ENCODE data around the gene SCN3B. TPM values are rescaled to one million over a fixed set of nuclear protein-coding genes. Genes with fewer than 3 reads are reported as not detected.

SCN3B gene
- polyA plus RNA-seq, 1 donor (not counting 4 experiments of a cell fraction or from before 2014, with no cell fraction given), result 0.08 TPM

DNA sequence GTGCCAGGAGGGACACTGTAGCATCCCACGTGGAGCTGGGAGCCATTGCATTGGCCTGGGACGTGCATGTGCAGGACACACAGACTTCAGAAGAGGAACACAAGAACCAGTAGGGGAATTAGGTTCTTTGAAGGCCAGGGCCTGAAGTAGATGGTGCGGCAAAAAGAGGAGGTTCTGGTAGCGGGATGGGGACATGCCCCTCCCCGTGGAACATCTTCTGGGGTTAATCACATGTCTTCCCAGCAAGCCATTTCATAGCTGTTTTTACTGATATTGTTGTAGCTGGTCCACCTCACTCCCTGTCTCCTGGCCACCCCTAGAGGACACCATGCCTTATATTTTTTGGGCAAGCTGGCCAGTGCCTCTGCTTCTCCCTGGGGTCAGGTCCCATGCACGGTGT lies 74.3 kb downstream of the SCN3B start:
- FAIRE-seq (no peak), DNase-seq (ENCODE audit: low read depth, low spot score) (no peak)
- no peak overlapping the region for H3K4me3 ChIP-seq (ENCODE audit: control insufficient read depth in 2 of 3, extremely low read depth in 1 of 3, insufficient read depth in 2 of 3, low read depth in 1 of 3, low read length in 3 of 3)
- H3K9me3 ChIP-seq (ENCODE audit: control insufficient read depth, low read depth, low read length), result no peaks in the 10 kb centered on the region
- H2AFZ ChIP-seq (ENCODE audit: control insufficient read depth, low read length), result no peak overlapping the region
- no peaks in the 10 kb centered on the region for H3K36me3 ChIP-seq (ENCODE audit: control insufficient read depth in 2 of 2, extremely low read depth in 1 of 2, insufficient read depth in 2 of 2, low read length in 2 of 2)
- peaks cover 11% of the 10 kb centered on the region for H3K27me3 ChIP-seq (ENCODE audit: control insufficient read depth, extremely low read depth, insufficient read depth, low read length)
- TF ChIP-seq, protein P1, sequence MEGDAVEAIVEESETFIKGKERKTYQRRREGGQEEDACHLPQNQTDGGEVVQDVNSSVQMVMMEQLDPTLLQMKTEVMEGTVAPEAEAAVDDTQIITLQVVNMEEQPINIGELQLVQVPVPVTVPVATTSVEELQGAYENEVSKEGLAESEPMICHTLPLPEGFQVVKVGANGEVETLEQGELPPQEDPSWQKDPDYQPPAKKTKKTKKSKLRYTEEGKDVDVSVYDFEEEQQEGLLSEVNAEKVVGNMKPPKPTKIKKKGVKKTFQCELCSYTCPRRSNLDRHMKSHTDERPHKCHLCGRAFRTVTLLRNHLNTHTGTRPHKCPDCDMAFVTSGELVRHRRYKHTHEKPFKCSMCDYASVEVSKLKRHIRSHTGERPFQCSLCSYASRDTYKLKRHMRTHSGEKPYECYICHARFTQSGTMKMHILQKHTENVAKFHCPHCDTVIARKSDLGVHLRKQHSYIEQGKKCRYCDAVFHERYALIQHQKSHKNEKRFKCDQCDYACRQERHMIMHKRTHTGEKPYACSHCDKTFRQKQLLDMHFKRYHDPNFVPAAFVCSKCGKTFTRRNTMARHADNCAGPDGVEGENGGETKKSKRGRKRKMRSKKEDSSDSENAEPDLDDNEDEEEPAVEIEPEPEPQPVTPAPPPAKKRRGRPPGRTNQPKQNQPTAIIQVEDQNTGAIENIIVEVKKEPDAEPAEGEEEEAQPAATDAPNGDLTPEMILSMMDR (optimal IDR thresholded peaks at IDR 0.05 in 1 of 3, IDR thresholded peaks at IDR 0.05 in 1 of 3, conservative IDR thresholded peaks at IDR 0.05 in 1 of 3; ENCODE audit: extremely low read depth in 1 of 3, insufficient read depth in 2 of 3, low read length in 3 of 3), result no peak
- dilution Hi-C loops (cut with MboI; ENCODE audit: extremely low pct_ligation_motif_present, low sequenced_read_pairs), result no loop called here
- no peaks in the 10 kb centered on the region for H3K9me1 ChIP-seq (ENCODE audit: control insufficient read depth, extremely low read depth, insufficient read depth, low read length)
- H3K9ac ChIP-seq (ENCODE audit: control insufficient read depth, extremely low read depth, insufficient read depth, low read length), result no peak overlapping the region
- no peak overlapping the region for H3K4me2 ChIP-seq (ENCODE audit: control insufficient read depth, extremely low read depth, insufficient read depth, low read depth, low read length)
- H4K20me1 ChIP-seq (ENCODE audit: control insufficient read depth, extremely low read depth, insufficient read depth, low read length), result no peaks in the 10 kb centered on the region
- H3K4me1 ChIP-seq (ENCODE audit: control insufficient read depth, extremely low read depth, insufficient read depth, low read length), result no peaks in the 10 kb centered on the region
- H3K27ac ChIP-seq (ENCODE audit: control insufficient read depth, insufficient read depth, low read length), result no peak overlapping the region
- no peaks in the 10 kb centered on the region for H3K79me2 ChIP-seq (ENCODE audit: control insufficient read depth, insufficient read depth, low read length)

DNA sequence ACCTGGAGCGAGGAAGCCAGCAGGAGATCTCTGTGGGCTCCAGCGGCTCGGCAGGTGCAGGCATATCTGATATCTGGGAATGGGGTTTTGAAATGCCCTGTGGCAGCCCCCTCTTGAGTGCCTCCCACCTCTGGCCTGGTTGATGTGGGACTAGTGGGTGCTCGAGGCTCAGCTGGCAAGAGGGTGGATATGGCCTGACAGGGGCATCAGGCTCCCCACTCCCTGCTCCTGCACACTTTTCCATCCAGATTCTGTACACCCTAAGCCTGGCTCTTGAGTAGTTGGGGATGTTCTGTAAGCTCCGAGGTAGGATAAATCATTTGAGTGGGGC lies 75.0 kb downstream of the SCN3B start:
- Histone ChIP-seq H3K4me2 (ENCODE audit: control insufficient read depth, extremely low read depth, insufficient read depth, low read depth, low read length) (no peak overlapping the region), H4K20me1 (ENCODE audit: control insufficient read depth, extremely low read depth, insufficient read depth, low read length) (no peaks in the 10 kb centered on the region), H3K9me3 (ENCODE audit: control insufficient read depth, low read depth, low read length) (no peaks in the 10 kb centered on the region), H3K27ac (ENCODE audit: control insufficient read depth, insufficient read depth, low read length) (no peak overlapping the region), H3K9me1 (ENCODE audit: control insufficient read depth, extremely low read depth, insufficient read depth, low read length) (no peaks in the 10 kb centered on the region), H3K79me2 (ENCODE audit: control insufficient read depth, insufficient read depth, low read length) (no peaks in the 10 kb centered on the region), H3K36me3 (ENCODE audit: control insufficient read depth in 2 of 2, extremely low read depth in 1 of 2, insufficient read depth in 2 of 2, low read length in 2 of 2) (no peaks in the 10 kb centered on the region), H3K4me1 (ENCODE audit: control insufficient read depth, extremely low read depth, insufficient read depth, low read length) (no peaks in the 10 kb centered on the region), H3K4me3 (ENCODE audit: control insufficient read depth in 2 of 3, extremely low read depth in 1 of 3, insufficient read depth in 2 of 3, low read depth in 1 of 3, low read length in 3 of 3) (no peak overlapping the region), H2AFZ (ENCODE audit: control insufficient read depth, low read length) (no peak overlapping the region), H3K27me3 (ENCODE audit: control insufficient read depth, extremely low read depth, insufficient read depth, low read length) (peaks cover 11% of the 10 kb centered on the region), H3K9ac (ENCODE audit: control insufficient read depth, extremely low read depth, insufficient read depth, low read length) (no peak overlapping the region)
- no peak for TF ChIP-seq EZH2 (IDR thresholded peaks at IDR 0.05; ENCODE audit: low read length)
- TF ChIP-seq, protein P1 (optimal IDR thresholded peaks at IDR 0.05 in 1 of 3, IDR thresholded peaks at IDR 0.05 in 1 of 3, conservative IDR thresholded peaks at IDR 0.05 in 1 of 3; ENCODE audit: extremely low read depth in 1 of 3, insufficient read depth in 2 of 3, low read length in 3 of 3), result no peak
- DNase-seq (ENCODE audit: low read depth, low spot score), result no peak
- FAIRE-seq, result no peak
- dilution Hi-C loops (cut with MboI; ENCODE audit: extremely low pct_ligation_motif_present, low sequenced_read_pairs), result no loop called here

Other genes with a start within 250 kb of the SCN3B start
- gene GRAMD1B, start 224.4 kb downstream of the SCN3B start, polyA plus RNA-seq, result 0.03 to 0.05 TPM (median 0.04 TPM) in 3 replicates
- 9.1 to 11.4 TPM (median 9.3 TPM) in 3 replicates for gene ZNF202, start 87.0 kb upstream of the SCN3B start, polyA plus RNA-seq
- gene OR6X1, start 99.9 kb upstream of the SCN3B start, polyA plus RNA-seq, result not detected in 3 replicates
- gene OR6M1, start 151.7 kb upstream of the SCN3B start, polyA plus RNA-seq, result not detected in 3 replicates
- gene TMEM225, start 231.0 kb upstream of the SCN3B start, polyA plus RNA-seq, result not detected in 3 replicates
- gene OR8D4, start 247.5 kb upstream of the SCN3B start, polyA plus RNA-seq, result not detected in 3 replicates